ENCODE results near the gene ANK3. TPM values are rescaled to one million over a fixed set of nuclear protein-coding genes. Genes with fewer than 3 reads are reported as not detected.

Gene ANK3
- polyA plus RNA-seq, 3 donors: not detected

GRCh38 chr10:60082341-60082740 lies 307.3 kb downstream of the ANK3 start:
- Mint-ChIP-seq H3K27ac (no peak overlapping the region), H3K4me3 (no peak overlapping the region), H3K9me3 (no peaks in the 10 kb centered on the region), H3K27me3 (ENCODE audit: low read depth in 3 of 3) (peaks cover 0 to 1% (median 0%) of the 10 kb centered on the region in 3 donors), H3K4me1 (peaks cover 2% of the 10 kb centered on the region), H3K36me3 (no peaks in the 10 kb centered on the region)
- Histone ChIP-seq H3K9ac (ENCODE audit: insufficient read depth, low read length, poor library complexity, severe bottlenecking) (no peak overlapping the region), H3K4me1 (ENCODE audit: control insufficient read depth in 1 of 2, insufficient read depth in 2 of 2, low read length in 2 of 2) (no peaks in the 10 kb centered on the region), H4K20me1 (ENCODE audit: insufficient read depth, low read length) (no peaks in the 10 kb centered on the region), H3K79me2 (ENCODE audit: insufficient read depth, low read length) (no peaks in the 10 kb centered on the region), H3K4me2 (replicated peaks; ENCODE audit: extremely low read depth, low read length, poor library complexity, severe bottlenecking) (no peak overlapping the region), H3K4me3 (replicated peaks in 1 of 3; ENCODE audit: low read depth in 2 of 3, low read length in 3 of 3) (no peak overlapping the region), H3K9me3 (replicated peaks in 1 of 2; ENCODE audit: control insufficient read depth in 1 of 2, insufficient read depth in 1 of 2, low read length in 2 of 2) (no peaks in the 10 kb centered on the region), H3K27ac (ENCODE audit: low read depth in 1 of 2, low read length in 2 of 2) (no peak overlapping the region), H3K27me3 (ENCODE audit: control insufficient read depth in 2 of 2, insufficient read depth in 2 of 2, low read length in 2 of 2) (no peaks in the 10 kb centered on the region), H3K36me3 (replicated peaks in 1 of 2; ENCODE audit: control insufficient read depth in 1 of 2, insufficient read depth in 2 of 2, low read length in 2 of 2) (no peaks in the 10 kb centered on the region), H2AFZ (ENCODE audit: insufficient read depth, low read depth, low read length, poor library complexity, severe bottlenecking) (no peak overlapping the region)
- no peak for TF ChIP-seq CTCF (IDR thresholded peaks at IDR 0.05)
- intact Hi-C loops (cut with micrococcal nuclease): no loop called here
- no peak for DNase-seq
- 83% methylated on average over 4 of the region's 6 CpGs for WGBS (ENCODE audit: insufficient coverage)

GRCh38 chr10:60073781-60074656 lies 315.7 kb downstream of the ANK3 start:
- no peaks in the 10 kb centered on the region for H3K36me3 Mint-ChIP-seq
- H3K27me3 ChIP-seq (ENCODE audit: control insufficient read depth in 2 of 2, insufficient read depth in 2 of 2, low read length in 2 of 2): no peaks in the 10 kb centered on the region
- no peaks in the 10 kb centered on the region for H3K4me1 Mint-ChIP-seq

More at GRCh38 chr10:60073781-60074656, 315.7 kb downstream of the ANK3 start:
- Histone ChIP-seq H3K36me3 (replicated peaks in 1 of 2; ENCODE audit: control insufficient read depth in 1 of 2, insufficient read depth in 2 of 2, low read length in 2 of 2) (no peaks in the 10 kb centered on the region), H3K4me3 (replicated peaks in 1 of 3; ENCODE audit: low read depth in 2 of 3, low read length in 3 of 3) (no peak overlapping the region), H3K27ac (ENCODE audit: low read depth in 1 of 2, low read length in 2 of 2) (no peak overlapping the region), H3K79me2 (ENCODE audit: insufficient read depth, low read length) (no peaks in the 10 kb centered on the region), H3K9ac (ENCODE audit: insufficient read depth, low read length, poor library complexity, severe bottlenecking) (no peak overlapping the region), H3K4me2 (replicated peaks; ENCODE audit: extremely low read depth, low read length, poor library complexity, severe bottlenecking) (no peak overlapping the region), H2AFZ (ENCODE audit: insufficient read depth, low read depth, low read length, poor library complexity, severe bottlenecking) (no peak overlapping the region), H3K9me3 (replicated peaks in 1 of 2; ENCODE audit: control insufficient read depth in 1 of 2, insufficient read depth in 1 of 2, low read length in 2 of 2) (no peaks in the 10 kb centered on the region), H4K20me1 (ENCODE audit: insufficient read depth, low read length) (no peaks in the 10 kb centered on the region), H3K4me1 (ENCODE audit: control insufficient read depth in 1 of 2, insufficient read depth in 2 of 2, low read length in 2 of 2) (no peaks in the 10 kb centered on the region)
- peaks cover 0 to 7% (median 1%) of the 10 kb centered on the region in 7 donors for H3K9me3 Mint-ChIP-seq
- no peak overlapping the region for H3K4me3 Mint-ChIP-seq
- WGBS (ENCODE audit: insufficient coverage): 95% methylated on average over 4 of the region's 11 CpGs
- no peaks in the 10 kb centered on the region for H3K27me3 Mint-ChIP-seq (ENCODE audit: low read depth in 3 of 3)
- no peak for DNase-seq
- TF ChIP-seq CTCF (IDR thresholded peaks at IDR 0.05): no peak
- no peak overlapping the region for H3K27ac Mint-ChIP-seq
- intact Hi-C loops (cut with micrococcal nuclease): no loop called here

All from CD14-positive monocyte (primary cell).